Stomach smooth muscle (tissue), 2 donors: ENCODE data around the gene PLCH2.

Experiments
- H3K27ac ChIP-seq: one replicate; pipeline ENCODE4 v1.7.0; 2013; ENCODE audit warnings: mild to moderate bottlenecking, low read length, inconsistent platforms
- H3K27me3 ChIP-seq, 2 donors: one replicate each; pipeline ENCODE4 v1.7.0; 2013; ENCODE audit warnings: low read length in 2 of 2; ENCODE audit not compliant: insufficient read depth in 2 of 2, control insufficient read depth in 1 of 2
- H3K36me3 ChIP-seq, 2 donors: one replicate each; pipeline ENCODE4 v1.7.0; 2013; ENCODE audit warnings: low read length in 2 of 2; ENCODE audit not compliant: control insufficient read depth in 2 of 2, insufficient read depth in 2 of 2
- H3K4me1 ChIP-seq: one replicate; pipeline ENCODE4 v1.7.0; 2013; ENCODE audit warnings: low read length; ENCODE audit not compliant: control insufficient read depth, insufficient read depth
- H3K4me3 ChIP-seq, 2 donors: one replicate each; pipeline ENCODE4 v1.7.0; 2013; ENCODE audit warnings: low read length in 2 of 2
- H3K9ac ChIP-seq, 2 donors: one replicate each; pipeline ENCODE4 v1.7.0; 2013; ENCODE audit warnings: low read length in 2 of 2, mild to moderate bottlenecking in 1 of 2
- H3K9me3 ChIP-seq, 2 donors: one replicate each; pipeline ENCODE4 v1.7.0; 2013; ENCODE audit warnings: low read length in 2 of 2; ENCODE audit not compliant: control insufficient read depth in 2 of 2
- donor health status: healthy.
- donor health status: Pancreatic carcinoma.

PLCH2 gene

DNA sequence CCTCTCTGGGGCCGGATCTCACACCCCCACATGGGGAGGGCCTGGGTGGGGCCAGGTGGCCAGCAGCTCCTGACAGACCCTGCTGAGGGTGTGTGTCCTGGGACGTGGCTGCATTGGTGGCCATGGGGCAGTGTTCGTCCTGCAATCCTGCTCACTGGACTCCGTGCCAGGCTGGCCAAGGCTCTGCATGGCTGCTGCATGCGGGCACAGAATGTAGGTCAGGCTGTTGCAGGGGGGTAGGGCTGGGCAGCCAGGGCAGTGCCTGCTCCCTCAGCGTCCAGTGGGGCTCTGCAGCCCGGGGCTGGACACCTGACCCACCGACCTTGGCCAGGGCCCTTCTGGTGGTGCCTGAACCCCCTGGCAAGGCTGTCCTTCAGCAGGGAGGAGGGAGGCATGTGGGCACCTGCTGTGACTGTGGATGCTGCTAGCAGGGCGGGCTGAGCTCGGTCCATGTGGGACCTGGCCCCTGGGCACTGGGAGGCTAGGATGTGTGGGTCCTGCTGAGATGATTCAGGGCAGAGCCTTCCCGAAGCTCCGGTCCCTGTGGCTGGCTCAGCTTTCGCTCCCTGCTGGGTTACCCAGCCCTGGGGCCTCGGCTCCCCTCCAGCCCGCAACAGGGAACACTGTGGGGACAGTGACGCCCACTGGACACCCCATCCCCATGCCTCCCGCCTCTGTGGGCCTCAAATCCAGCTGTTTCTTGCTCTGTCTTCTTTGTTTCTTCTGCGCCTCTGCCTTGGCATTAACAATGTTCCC is 14.9 kb upstream of the PLCH2 start:
- Histone ChIP-seq H3K27ac (no peak overlapping the region), H3K9me3 (no peaks in the 10 kb centered on the region), H3K9ac (no peak overlapping the region), H3K36me3 (no peaks in the 10 kb centered on the region), H3K4me3 (no peak overlapping the region), H3K27me3 (peaks cover 31% of the 10 kb centered on the region in 2 donors), H3K4me1 (no peaks in the 10 kb centered on the region)

DNA sequence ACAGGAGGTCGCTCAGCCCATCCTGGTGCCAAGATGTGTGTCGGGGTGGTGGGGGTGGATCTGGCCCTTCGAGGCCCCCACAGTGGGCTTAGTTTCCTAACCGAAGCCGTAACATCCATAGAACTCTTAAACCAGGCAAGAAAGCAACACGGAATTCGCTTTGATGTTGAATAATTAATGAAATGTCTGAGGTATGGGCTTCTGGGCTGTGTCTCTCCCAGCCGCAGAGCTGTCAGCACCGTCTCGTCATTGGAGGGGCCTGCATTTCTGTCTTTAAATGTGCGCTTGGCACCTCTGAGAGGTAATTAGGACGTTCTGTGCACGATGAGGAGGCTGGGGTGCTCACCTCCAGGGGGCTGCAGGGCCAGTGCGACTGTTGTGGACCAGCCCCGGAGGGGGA is 13.3 kb upstream of the PLCH2 start:
- no peaks in the 10 kb centered on the region for H3K36me3 ChIP-seq
- no peak overlapping the region for H3K27ac ChIP-seq
- no peak overlapping the region for H3K4me3 ChIP-seq
- H3K4me1 ChIP-seq = no peaks in the 10 kb centered on the region
- H3K9ac ChIP-seq = no peak overlapping the region
- H3K9me3 ChIP-seq = no peaks in the 10 kb centered on the region
- peaks cover 38 to 45% of the 10 kb centered on the region in 2 donors for H3K27me3 ChIP-seq

DNA sequence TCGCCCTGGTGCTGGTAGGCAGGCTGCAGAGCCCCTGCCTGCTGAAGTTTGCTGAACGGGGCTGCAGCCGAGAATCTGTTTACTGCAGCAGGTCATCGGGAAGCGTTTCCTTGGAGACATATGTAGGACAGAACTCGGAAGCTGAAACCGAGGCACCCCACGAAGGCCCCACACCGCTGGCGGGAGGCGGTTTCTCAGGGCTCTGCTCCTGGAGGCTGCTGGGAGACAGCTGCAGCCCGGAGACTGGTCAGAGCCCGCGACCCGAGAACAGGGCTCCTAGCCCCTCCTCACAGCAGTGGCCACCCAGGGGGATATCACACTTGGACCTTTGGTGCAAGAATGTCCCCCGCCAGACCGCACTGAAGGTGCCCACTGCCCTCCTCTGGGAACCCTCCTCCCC is 12.7 kb upstream of the PLCH2 start:
- Histone ChIP-seq H3K27me3 (peaks cover 41 to 50% of the 10 kb centered on the region in 2 donors), H3K9ac (no peak overlapping the region)

DNA sequence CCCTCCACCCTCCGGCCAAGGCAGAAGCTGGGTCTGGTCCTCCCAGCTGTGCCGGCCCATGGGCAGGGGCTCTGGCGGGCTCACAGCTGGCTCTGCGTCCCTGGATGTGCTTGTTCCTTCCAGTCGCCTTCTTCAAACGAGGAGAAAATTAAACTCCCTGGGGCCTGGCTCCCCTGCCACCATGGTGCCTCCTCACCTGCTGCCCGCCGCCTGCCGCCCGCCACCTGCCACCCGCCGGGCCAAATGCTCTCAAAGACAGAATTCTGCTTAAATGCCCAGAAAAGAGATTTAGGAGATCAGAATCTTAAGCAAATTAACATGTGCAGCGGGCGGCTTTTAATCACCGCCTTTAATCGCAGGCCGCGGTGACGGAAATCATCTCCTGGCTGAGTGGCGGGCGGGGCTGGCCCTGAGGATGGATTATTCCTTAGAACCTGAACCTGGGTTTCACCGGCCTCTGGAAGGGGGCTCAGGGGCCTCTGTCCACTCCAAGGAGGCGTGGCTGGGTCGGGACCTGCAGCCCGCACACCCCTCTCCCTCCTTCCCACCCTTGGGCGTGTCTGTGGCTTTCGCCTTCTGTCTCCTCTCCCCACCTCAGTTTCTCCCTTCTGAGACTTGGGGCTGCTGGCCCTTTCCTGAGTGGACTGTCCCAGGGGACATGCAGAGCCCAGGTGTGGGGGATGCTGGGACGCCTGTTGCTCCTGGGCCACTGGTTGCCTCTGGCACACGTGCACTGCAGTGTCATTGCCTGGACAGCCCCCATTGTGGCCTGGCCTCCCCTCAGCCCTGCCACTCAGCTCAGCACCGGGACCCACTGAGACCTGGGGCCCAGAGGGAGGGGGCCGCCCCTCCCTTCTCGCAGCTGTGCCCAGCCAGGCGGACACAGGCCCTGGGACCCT is 10.5 kb upstream of the PLCH2 start:
- no peak overlapping the region for H3K9ac ChIP-seq
- H3K27me3 ChIP-seq = peaks cover 48 to 54% of the 10 kb centered on the region in 2 donors
- H3K27ac ChIP-seq = no peak overlapping the region
- H3K36me3 ChIP-seq = no peaks in the 10 kb centered on the region
- H3K9me3 ChIP-seq = no peaks in the 10 kb centered on the region
- H3K4me3 ChIP-seq = no peak overlapping the region
- H3K4me1 ChIP-seq = no peaks in the 10 kb centered on the region

More for the DNA sequence above, 12.7 kb upstream of the PLCH2 start:
- H3K27ac ChIP-seq = no peak overlapping the region
- no peak overlapping the region for H3K4me3 ChIP-seq
- no peaks in the 10 kb centered on the region for H3K4me1 ChIP-seq
- H3K9me3 ChIP-seq = no peaks in the 10 kb centered on the region
- no peaks in the 10 kb centered on the region for H3K36me3 ChIP-seq

DNA sequence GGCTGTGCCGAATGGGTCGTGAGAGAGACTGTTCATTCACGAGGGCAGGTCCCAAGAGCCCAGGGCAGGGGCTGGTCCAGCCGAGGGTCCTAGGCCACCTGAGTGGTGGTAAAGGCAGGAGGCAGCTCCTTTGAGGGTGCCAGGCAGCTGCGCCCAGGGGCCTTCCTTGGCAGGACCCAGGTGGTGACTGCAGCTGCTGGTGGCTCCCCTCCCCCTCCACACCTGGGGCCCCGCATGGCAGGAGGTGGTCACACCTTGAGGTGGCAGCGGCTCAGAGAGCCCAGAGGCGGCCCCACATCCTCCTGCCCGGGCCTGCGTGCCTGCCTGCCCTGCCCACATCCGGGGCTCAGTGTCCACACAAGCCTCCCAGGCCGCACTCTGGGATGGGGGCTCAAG is 9.8 kb upstream of the PLCH2 start:
- Histone ChIP-seq H3K9ac (no peak overlapping the region), H3K9me3 (no peaks in the 10 kb centered on the region), H3K36me3 (no peaks in the 10 kb centered on the region), H3K4me3 (no peak overlapping the region), H3K4me1 (no peaks in the 10 kb centered on the region), H3K27me3 (peaks cover 46 to 54% of the 10 kb centered on the region in 2 donors), H3K27ac (no peak overlapping the region)

DNA sequence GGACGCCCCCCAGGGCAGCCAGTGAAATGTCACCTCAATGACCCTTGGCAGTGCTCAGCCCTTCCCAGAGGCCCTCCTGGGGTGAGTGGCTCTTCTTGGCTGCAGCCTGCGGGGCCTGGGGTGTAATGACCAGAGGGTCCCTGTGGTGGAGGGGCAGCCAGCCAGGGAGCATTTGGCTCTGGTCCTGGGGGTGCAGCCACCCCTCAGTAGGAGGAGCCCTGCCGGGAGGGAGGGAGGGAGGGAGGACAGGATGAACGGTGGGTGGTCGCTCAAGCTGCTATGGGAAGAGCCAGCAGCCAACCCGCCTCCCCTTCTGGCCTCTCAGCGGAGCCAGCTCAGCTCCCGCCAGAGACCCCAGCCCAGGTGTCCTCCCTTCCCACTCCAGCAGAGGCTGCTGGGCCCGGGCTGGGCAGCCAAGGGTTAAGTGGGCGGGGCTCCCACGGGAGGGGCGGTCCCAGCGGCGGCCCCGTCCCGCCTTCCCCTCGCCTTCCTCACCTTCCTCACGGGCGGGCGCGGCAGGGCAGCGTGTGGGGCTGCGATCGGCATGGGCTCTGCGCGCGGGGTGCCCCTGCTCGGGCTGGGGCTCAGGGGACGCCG is 9.0 kb upstream of the PLCH2 start:
- H3K27ac ChIP-seq = no peak overlapping the region
- H3K27me3 ChIP-seq = peaks cover 46 to 54% of the 10 kb centered on the region in 2 donors
- no peak overlapping the region for H3K9ac ChIP-seq

DNA sequence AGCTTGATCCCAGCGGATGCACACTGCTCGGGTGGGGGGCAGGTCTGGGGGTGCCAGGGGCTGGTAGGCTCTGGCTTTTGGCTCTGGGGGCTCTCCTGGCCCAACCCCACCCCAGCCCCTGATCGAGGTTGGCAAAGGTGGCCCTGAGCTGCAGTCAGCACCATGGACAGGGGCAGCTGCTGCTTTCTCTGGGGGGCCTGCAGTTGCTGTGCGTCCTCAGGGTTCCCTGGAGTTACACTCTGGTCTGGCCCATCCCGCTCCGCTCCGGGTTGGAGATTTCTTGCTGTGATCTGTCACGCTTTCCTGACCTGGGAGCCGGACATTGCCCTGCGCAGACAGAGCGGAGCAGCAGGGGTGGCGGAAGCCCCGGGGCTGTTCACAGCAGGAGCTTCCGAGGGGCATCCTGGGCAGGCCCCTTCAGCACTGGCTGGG is 8.0 kb upstream of the PLCH2 start:
- H3K9ac ChIP-seq = no peak overlapping the region
- H3K9me3 ChIP-seq = no peaks in the 10 kb centered on the region
- H3K4me3 ChIP-seq = no peak overlapping the region
- peaks cover 38 to 49% of the 10 kb centered on the region in 2 donors for H3K27me3 ChIP-seq
- no peaks in the 10 kb centered on the region for H3K36me3 ChIP-seq
- H3K27ac ChIP-seq = no peak overlapping the region
- H3K4me1 ChIP-seq = no peaks in the 10 kb centered on the region

More for the DNA sequence above, 9.0 kb upstream of the PLCH2 start:
- no peak overlapping the region for H3K4me3 ChIP-seq
- H3K9me3 ChIP-seq = no peaks in the 10 kb centered on the region
- no peaks in the 10 kb centered on the region for H3K4me1 ChIP-seq
- no peaks in the 10 kb centered on the region for H3K36me3 ChIP-seq

DNA sequence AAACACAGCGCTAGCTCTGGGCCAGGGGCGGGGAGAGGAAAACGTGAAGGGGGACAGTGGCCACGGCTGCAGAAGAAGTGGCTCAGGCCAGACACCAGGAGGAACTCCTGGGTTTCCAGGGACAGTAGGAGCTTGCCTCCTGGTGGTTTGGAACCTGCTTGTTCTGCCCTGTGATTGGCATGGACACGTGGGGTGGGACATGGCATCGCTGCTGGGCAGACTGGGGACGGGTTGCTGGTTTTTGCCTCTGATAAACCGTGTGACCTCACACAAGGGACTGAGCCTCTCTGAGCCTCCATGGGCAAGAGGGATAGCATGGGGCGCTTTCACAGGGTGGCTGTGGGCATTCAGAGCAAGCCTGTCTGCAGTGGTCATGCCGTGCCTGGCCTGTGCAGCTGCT is 7.5 kb upstream of the PLCH2 start:
- H3K9ac ChIP-seq = no peak overlapping the region
- H3K4me1 ChIP-seq = no peaks in the 10 kb centered on the region
- H3K27me3 ChIP-seq = peaks cover 37 to 44% of the 10 kb centered on the region in 2 donors
- H3K27ac ChIP-seq = no peak overlapping the region
- H3K4me3 ChIP-seq = no peak overlapping the region
- no peaks in the 10 kb centered on the region for H3K9me3 ChIP-seq
- no peaks in the 10 kb centered on the region for H3K36me3 ChIP-seq

DNA sequence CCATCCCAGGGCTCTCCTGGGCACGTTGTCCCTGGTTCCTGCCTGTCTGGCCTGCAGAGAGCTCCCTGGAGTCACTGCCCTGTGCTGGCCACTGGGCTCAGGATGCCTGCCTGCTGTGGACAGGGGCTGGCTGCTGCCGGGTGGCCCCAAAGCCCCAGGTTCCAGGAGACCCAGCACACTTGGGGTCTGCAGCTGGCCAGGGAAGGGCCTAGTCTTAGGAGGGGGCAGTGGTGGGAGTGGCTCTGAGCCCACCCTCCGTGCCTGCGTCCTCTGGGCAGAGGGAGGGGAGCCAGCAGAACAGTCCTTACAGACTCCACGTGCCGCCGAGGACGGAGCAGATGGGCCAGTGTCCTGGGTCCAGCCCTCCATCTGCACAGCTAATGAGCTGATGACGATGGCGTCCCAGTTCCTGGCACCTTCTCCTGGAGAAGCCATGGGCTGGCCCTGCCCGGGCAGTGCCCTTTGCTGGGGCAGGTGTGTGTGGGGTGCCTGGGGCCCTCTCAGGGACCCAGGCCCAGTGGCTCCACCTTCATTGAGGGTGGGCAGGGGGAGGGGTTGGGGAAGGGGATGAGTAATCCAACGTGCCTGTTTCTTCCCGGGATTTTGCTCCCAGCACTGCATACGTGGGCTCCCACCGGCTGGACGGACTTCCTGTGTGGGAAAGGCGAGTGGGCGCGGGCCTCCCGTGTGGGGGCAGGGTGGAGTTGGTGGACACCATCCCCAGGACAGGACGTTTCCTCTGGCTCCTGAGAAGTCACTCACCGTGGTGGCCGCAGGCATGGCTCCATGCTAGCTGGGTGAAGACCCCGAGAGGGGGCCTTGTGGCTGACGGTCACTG is 6.8 kb upstream of the PLCH2 start:
- Histone ChIP-seq H3K4me1 (no peaks in the 10 kb centered on the region), H3K36me3 (no peaks in the 10 kb centered on the region), H3K9me3 (no peaks in the 10 kb centered on the region), H3K27ac (no peak overlapping the region), H3K9ac (no peak overlapping the region), H3K4me3 (no peak overlapping the region), H3K27me3 (peaks cover 35 to 37% of the 10 kb centered on the region in 2 donors)
